GM21360 (cell line): Measurements from ENCODE around the gene GSE1.

ENCODE experiments used
- ATAC-seq: cut with Tn5 transposase; IDR thresholded peaks from one replicate; pipeline ENCODE4 v1.9.1; 2021; ENCODE audit warnings: mild to moderate bottlenecking, moderate library complexity; ENCODE audit not compliant: unreplicated experiment

Gene GSE1

DNA sequence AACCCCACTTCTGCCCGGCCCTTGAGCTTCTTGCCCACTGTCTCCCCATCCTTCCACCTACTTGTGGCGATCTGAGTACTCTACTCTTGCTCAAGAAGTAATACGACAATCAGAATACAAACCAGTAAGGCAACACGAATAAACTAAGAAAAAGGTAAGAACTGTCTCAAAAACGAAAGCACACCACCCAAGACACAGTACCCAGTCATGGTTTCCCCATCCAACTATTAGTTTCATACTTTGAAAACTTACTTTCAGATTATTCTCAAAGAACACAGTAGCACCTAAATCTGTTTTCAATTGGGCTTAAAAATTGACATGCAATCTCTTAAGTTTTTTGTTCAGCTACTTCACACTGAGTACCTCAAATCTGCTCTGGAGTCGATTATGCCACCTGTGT lies 61.7 kb downstream of the GSE1 start:
- ATAC-seq: no peak

DNA sequence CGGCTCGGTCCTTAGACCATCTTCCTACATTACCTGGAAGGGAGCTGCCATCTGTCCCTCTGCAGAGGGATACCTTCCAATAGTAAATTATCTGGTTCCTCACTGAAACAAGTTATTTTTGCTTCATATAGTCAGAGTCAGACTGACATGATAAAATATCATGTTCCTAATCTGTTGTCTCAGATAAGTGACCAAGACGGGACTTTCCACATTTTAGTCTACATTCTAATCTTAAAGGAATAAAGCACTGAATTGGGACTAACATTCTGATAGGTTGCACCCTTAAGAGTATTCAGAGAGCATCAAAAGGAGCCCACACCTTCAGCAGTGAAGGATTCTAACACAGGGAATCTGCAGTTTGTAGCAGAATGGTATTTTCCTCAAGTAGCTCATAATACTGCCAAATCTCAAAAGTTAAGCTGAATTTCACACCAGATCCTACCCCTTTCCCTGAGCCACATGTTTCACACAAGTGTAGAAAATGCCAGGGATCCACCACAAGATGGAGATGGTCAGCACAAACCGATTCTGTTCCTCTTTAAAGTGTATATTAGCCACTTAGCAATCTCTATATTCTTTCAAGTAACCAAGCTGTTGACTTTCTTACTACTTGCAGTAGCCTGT lies 62.2 kb downstream of the GSE1 start:
- ATAC-seq: no peak

DNA sequence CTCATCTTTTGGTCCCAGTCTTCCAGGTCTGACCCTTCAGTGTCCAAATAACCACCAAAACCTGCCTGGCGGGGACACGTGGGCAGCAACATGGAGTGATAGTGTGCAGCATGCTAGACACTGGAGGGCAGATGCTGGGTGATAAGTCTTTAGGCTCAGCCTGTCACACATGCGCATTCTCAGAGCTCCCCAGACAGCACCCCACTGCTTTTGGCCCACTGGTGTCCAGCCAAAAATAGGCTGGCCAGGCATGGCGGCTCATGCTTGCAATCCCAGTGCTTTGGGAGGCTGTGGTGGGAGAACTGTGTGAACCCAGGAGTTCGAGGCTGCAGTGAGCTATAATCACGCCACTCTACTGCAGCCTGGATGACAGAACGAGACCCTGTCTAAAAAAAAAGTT lies 63.3 kb downstream of the GSE1 start:
- ATAC-seq: no peak

DNA sequence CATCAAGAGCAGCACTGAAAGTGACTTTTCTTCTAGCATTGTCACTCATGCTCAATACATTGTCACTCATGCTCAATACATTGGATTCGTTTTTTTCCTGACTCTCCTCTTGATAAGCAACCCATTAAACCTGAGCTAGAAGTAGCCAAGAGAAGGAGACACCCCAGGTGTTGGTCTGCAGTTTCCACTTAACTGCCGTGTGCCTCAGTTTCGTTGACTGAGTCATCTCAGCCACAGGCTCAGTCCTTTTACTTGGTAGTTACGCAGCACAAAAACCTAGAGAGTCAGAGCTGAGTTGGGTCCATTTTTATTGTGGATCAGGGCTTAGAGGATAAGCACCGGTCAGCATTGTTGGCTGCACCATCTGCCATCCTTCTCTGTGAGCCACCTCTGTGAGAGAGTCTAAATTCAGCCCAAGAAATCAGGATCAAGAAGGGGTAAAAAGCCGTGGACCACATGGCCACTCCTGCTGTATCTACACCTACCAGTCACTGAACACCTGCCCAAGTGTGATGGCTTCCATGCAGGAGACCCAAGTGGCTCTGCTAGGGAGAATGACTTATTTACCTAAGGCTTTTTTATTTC lies 64.4 kb downstream of the GSE1 start:
- no peak for ATAC-seq

DNA sequence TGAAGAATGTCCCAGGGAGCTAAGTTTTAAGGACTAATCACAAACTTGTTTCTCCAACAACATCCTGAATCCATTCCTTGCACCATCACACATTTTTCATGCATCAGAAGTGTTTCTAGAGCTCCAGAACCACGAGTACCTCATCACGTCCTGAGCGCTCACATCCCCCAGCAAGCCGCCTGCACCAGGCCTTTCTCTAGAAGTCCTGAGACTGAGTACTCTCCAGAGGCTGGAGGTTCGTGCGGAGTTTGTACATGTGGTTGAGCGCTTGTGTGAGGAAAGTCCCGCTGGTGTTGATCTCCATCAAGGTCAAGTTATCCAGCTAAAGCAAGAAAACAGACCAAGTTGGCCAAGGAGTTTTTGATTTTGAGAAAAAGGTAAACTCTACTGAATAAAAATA lies 64.9 kb downstream of the GSE1 start:
- no peak for ATAC-seq

DNA sequence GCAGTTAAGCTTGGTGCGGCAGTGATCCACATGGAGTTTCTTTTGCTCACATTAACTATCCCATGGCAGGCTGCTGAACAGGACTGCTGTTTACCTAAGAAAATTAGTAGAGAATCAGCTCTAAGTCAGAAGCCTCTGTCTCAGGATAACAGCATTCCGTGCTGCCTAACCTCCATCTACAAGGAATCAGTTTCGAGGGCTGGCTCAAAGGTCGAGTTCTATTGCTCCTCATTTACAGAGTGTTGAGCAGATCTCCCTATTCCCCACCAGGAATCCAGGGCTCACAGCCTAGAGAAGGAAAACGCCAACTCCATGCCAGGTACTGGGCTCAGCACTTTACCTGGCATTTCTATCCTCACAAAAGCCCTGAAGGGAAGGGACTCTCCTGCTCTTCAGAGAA lies 65.7 kb downstream of the GSE1 start:
- no peak for ATAC-seq

DNA sequence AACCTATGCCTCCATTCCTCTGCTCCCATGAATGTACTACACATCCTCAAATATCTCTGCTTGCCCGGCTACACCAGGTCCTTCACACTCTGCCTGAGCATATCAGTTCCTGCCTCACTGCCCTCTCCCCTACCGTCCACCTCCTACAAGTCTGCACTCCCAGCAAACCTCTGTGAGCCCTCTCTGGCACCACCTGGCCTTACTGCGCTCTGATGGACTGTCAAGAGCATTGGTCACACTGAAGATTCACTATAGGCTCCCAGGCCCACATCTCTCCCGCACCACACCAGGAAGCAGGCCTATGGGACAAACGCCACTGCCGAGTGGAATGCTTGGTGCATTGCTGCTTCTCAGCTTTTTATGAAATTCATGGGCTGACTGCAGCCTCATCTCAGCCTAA lies 66.7 kb downstream of the GSE1 start:
- ATAC-seq: no peak

DNA sequence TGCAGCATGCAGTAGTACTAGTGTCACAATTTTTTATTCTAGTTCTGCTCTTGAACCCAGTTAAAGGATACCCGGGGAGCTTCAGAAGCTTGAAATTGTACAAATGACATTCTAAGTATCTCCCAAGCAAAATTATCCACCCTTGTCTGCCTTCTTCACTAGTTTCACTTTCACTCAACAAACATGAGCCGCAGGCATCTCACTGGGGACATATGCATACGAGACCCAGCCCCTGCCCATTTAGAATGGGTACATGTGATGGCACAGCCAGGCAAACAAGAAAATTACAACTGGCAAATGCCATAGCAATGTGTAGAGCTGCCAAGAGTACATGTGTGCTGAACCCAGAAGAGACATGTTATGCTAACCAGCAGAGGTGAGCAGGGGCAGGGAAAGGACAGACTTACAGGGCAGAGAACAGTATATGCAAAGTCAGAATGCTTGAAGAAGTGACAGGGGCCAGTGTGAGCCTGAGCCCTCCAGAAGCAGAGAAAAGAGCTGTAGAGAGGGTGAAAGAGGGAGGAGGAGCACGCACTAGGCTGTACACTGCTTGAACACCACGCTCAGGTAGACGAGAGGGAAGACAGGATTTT lies 67.3 kb downstream of the GSE1 start:
- no peak for ATAC-seq

DNA sequence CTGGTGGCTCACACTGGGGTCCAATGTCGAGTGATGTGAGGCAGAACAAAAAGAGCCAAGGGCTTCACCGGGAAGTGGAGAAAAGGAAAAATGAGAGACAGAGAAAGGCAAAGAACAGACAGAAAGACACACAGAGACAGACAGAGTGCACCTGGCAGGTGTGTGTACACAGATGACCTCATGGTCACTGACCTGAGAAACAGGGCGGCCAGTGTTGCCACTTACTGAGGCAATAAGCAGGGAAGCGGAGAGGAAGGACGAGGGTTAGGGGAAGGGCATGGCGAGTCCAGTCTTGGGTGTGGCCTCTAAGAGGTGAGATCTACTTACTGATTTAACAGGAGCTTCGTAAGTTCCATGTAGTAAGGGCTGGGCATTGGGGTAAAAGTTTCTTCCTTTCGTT lies 68.1 kb downstream of the GSE1 start:
- no peak for ATAC-seq

DNA sequence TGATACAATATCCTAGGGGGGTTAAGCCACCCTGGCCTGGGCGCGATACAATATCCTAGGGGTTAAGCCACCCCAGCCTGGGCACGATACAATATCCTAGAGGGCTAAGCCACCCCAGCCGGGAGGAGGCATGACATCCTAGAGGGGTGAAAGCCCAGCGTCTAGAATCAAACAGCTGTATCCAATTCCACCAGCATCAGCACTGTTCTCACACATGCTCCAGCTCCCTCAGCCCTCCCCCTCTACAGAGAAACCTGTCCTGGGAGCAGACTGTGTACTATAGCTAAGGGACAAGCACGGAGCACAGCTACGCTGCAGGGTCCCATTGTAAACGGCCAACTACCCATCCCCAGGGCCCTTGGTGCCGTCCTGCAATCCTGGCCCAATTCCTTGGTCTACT lies 69.4 kb downstream of the GSE1 start:
- no peak for ATAC-seq

DNA sequence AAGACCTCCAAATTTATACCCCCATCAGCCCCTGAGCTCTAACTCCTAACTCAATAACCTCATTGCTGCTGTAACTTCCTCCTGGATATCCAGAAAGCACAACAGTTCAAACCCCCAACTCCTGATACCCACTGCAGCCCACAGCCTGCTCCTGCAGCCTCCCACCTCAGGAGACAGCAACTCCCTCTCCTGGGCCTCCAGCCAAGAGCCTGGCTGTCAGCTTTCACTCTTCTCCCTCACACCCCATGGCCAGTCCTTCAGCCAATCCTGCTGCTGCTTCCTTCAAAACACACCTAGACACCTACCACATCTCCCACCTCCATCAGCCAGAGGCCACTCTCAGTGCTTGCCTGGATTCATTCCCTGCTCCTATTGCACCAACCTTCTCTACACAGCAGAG lies 70.2 kb downstream of the GSE1 start:
- no peak for ATAC-seq

DNA sequence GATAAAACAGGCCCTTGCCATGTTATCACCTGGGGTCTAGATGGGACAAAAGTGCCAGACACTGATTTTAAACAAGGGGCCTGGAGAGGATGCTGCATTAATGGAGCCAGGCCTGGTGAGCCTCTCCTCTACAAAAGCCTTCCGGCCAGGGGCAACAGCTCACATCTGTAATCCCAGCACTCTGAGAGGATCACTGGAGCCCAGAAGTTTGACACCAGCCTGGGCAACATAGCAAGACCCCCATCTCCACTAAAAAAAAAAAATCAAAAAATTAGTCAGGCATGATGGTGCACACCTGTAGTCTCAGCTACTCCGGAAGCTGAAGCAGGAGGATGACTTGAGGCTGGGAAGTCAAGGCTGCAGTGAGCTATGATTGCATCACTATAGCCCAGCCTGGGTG lies 72.1 kb downstream of the GSE1 start:
- no peak for ATAC-seq

DNA sequence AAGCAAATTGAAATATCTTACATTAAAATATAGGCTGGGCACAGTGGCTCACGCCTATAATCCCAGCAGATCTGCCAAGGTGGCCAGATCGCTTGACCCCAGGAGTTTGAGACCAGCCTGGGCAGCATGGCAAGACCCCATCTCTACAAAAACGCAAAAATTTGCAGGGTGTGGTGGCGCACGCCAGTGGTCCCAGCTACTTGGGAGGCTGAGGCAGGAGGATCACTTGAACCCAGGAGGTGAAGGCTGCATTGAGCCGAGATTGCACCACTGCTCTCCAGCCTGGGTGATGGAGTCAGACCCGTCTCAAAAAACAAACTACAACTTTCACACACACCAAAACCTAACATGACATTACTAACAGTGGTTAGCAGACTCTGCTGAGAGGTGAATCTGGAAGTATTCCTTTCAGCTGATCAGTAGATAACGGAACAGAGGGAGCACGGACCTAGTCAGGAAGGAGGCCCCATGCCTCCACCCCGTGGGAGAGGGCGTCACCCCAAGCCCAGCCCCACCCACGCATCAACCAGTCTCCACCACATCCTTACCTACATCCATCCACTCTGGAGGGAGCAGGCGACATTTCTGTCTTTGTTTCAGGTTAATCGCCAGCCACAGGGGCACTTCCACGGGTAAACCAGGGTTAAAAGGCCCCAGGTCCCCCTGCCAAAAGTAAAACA lies 73.9 kb downstream of the GSE1 start:
- no peak for ATAC-seq

DNA sequence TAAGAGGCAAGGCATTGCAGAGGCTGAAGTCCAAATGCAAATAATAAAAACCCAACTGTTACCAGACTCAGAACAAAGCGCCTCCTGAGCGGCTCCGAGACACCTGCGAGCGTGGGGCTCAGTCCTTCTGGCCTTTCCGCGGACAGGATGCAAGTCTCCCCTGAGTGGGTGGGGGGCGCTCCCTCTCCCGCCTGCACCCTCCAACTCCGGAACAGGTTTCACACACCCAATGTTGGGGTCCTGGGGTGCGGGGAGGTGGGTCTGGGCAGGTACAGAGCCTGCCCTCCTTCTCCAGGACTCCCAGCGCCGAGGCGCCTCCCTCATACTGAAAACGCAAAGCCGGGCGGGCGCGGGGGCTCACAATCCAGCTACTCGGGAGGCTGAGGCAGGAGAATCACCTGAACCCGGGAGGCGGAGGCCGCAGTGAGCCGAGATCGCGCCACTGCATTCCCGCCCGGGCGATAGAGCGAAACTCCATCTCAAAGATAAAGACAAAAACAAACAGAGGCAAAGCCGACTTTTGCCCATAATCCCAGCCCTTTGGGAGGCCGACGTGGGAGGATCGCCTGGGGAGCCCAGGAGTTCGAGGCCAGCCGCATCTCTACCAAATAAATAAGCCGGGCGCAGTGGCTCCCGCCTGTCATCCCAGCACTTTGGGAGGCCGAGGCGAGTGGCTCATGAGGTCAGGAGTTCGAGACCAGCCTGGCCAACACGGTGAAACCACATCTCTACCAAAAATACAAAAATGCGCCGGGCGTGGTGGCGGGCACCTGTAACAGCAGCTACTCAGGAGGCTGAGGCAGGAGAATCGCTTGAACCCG lies 74.7 kb downstream of the GSE1 start:
- ATAC-seq: no peak

DNA sequence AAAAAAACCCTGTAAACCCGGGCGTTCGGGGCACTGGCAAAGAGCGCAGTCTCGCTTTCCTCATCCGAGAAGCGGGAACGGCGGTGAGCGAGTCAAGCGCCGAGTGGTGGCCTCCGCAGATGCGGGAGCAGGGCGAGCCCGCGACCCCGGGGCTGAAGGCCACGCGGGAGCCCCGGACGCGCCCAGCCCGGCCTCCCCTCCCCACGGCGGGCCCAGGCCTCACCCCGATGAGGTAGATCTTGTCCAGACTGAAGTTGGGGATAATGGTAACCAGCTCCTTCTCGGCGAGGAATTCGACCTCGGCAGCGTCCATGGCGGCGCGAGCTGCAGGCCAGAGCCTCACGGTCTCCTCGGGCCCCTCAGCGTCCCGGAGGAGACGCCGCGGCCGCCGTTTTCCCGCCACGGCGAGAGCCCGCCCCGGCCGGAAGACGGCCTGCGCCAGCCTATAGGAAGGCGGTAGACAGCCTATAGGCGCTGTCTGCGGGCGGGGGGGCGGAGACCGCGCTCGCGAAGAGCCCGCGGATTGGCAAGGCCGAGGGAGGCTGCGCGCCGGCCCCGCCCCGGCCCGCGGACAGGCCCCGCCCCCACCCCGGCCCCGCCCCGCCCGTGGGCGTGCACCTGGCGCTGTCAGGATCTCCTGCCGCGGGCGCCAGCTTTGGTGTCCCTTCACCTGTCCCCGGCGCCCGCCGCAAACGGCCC lies 75.6 kb downstream of the GSE1 start, which contains the start of gene GINS2:
GINS2 (minus strand) TSS at position 369 of the 699 bp plus-strand sequence; CDS start at position 313, 56 bp downstream.
- ATAC-seq: peak; percentile 87

DNA sequence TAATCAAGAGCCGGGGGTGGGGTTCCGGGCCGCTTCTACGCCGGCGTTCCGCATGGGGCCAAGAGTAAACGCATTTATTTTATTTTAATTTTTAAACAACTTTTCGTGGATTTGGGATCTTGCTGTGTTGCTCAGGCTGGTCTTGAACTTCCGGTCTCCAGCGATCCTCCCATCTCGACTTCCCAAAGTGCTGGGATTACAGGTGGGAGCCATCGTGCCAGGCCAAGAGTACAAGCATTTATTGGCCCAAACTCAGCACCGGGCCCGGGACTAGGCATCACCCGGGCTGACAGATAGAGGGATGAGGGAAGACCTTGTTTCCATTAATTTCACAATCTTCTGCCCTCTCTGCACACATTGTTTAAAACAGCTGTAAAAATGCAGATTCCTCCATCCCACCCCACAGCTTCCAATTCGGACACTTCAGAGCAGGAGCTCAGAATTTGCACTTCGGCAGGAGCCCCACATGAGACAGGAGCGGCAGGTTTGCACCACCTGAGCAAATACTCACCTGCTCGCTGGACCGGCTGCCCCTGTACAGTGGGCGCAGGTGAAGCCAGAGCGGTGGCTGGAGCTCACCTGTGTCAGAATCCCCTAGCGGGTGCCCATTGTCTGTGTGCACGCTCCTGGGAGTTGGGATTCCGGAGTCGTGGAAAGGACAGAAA lies 76.3 kb downstream of the GSE1 start:
- ATAC-seq: no peak

DNA sequence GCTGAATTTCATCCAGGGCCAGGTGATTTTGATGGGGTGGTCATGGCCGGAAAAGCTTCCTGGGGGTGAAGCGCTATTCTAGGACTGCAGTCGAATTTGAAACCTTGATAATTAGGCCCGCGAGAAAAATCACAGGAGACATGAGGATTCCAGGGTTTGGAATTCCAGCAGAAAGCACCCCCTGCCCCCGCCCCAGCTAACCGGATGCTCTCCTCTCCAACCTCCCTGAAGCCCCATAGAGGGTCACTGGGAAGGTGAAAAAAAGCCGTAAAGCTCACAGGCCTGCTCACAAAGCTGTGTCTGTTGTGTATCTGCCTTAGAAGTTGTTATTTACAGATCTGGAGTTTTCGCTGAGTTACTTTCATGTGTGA lies 76.8 kb downstream of the GSE1 start:
- ATAC-seq: no peak

DNA sequence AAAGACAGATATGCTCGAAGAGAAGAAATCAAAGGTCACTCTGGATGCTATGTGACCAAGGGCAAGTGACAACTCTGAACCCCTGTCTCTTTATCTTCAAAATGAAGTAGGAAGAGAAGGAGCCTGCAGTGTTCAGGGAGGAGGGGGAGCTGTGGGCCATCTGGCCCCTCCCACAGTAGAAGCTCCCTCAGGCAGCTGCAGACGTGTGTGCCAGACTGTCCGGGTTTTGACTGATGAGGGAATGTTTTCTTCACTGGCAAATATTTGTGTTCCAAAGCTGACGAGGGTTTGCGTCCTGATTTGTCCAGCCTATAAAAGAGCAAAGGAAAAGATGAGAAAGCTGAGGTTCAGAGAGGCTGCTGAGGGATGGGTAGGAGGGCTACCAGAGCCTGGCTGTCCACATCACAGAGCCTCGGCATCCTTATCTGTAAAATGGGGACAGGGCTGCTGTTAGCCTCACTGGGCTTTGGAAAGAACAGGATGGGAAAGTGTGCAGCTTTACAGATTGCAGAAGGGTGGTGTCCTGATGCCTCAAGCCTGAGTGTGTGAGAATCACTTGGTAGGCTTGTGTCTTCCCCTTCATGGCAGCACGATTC lies 77.4 kb downstream of the GSE1 start:
- no peak for ATAC-seq

DNA sequence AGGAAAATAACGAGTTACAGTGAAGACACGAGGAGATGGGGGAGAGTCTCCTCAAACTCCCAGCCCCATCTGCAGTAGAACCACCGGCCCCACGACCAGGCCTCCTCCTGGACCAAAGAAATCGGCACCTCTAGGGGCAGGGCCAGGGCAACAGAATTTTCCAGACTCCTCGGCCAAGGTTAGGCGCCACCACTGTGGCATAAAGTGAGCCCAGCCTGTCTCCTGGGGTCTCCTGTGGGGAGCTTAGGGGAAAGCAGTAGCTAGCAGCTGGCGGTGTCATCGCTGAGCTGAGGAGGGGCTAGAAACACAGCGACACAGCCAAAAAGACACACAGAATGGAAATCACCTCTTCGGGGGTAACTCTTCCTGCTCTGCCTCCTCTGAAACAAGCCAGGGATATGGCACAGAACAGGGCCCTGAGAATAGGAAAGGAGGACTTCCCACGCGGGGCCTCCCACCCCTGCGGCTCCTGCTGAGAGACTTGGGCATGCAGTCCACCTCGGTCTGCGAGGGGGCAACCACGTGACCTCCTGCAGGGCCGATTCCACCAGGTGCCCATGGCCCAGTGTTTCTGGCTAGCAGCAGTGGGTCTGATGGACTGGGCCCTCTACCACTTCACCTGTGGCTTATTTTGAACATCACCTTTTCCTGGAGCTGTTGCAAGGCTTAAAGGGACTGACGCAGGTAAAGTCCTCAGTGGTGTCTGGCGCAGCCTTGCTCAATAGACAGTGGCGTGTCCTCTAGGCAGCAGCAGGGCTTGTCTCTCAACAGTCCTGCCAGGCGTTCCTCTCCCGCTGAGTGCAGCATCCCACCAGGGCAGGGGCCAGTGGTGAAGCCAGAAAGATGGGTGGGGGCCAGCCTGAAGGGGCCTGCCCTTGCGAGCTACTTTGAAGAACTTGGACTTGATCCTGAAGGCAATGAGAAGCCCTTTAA lies 82.3 kb downstream of the GSE1 start:
- no peak for ATAC-seq
